HEK293 (cell line): ENCODE measurements around the gene AUH.

Source experiments
- CTCF ChIA-PET: fragments of 350-600 bp; formaldehyde crosslinking; extraction: SDS; loops from one replicate; lab custom pipeline; 2021; ENCODE audit warnings: antibody characterized with exemption; lab: Yijun Ruan, JAX
- POLR2A ChIA-PET: fragments of 300-600 bp; formaldehyde crosslinking; extraction: SDS; loops from one replicate; lab custom pipeline; 2020; ENCODE audit warnings: antibody characterized with exemption, inconsistent platforms; lab: Yijun Ruan, JAX
- H3K27ac ChIP-seq: fragments of 200-500 bp; sonication (Bioruptor generic); 2 replicates; pipeline ENCODE4 v1.5.1; 2014; ENCODE audit warnings: low read depth, low read length, control low read depth, inconsistent platforms; ENCODE audit errors: extremely low read depth
- H3K36me3 ChIP-seq, 2 experiments: fragments of 200-500 bp in 1 of 2; sonication (Bioruptor generic) in 1 of 2; 1 replicate in 1 of 2; 2 replicates in 1 of 2; pipeline ENCODE4 v1.5.1; 2014 to 2017; ENCODE audit warnings: inconsistent platforms in 2 of 2, low read length in 2 of 2; ENCODE audit not compliant: control insufficient read depth in 2 of 2, insufficient read depth in 1 of 2
- H3K4me1 ChIP-seq: fragments of 200-500 bp; sonication (Bioruptor generic); 2 replicates; pipeline ENCODE4 v1.5.1; 2014; ENCODE audit warnings: mild to moderate bottlenecking, low read length, inconsistent platforms; ENCODE audit not compliant: control insufficient read depth, insufficient read depth
- H3K4me3 ChIP-seq: 2 replicates; pipeline ENCODE4 v1.5.1; 2011; ENCODE audit warnings: low read depth, mild to moderate bottlenecking, control low read depth, low read length, moderate library complexity
- H3K9me3 ChIP-seq: fragments of 200-500 bp; sonication (Bioruptor generic); 2 replicates; pipeline ENCODE4 v1.5.1; 2014; ENCODE audit warnings: low read depth, low read length, inconsistent platforms; ENCODE audit not compliant: control insufficient read depth, insufficient read depth
- GLIS2 ChIP-seq: fragments of 450-650 bp; formaldehyde crosslinking; IDR thresholded peaks from 2 replicates; pipeline ENCODE4 v1.5.1; 2016; ENCODE audit warnings: missing biosample characterization, missing genetic modification characterization
- OSR2 ChIP-seq: fragments of 450-650 bp; formaldehyde crosslinking; IDR thresholded peaks from 2 replicates; pipeline ENCODE4 v1.5.1; 2016; ENCODE audit warnings: missing biosample characterization, missing genetic modification characterization
- TCF7L2 ChIP-seq: IDR thresholded peaks from 2 replicates; pipeline ENCODE4 v1.6.1; 2011; ENCODE audit warnings: low read depth, mild to moderate bottlenecking, inconsistent platforms, low read length, moderate library complexity, borderline replicate concordance
- ZBTB21 ChIP-seq: fragments of 450-650 bp; formaldehyde crosslinking; IDR thresholded peaks from 2 replicates; pipeline ENCODE4 v1.5.1; 2017; ENCODE audit warnings: missing biosample characterization, missing genetic modification characterization
- ZEB2 ChIP-seq: fragments of 450-650 bp; formaldehyde crosslinking; IDR thresholded peaks from 2 replicates; pipeline ENCODE4 v1.5.1; 2016; ENCODE audit warnings: missing biosample characterization, missing genetic modification characterization
- ZNF157 ChIP-seq: fragments of 450-650 bp; formaldehyde crosslinking; IDR thresholded peaks from 2 replicates; pipeline ENCODE4 v1.5.1; 2016; ENCODE audit warnings: missing biosample characterization, missing genetic modification characterization
- ZNF19 ChIP-seq: fragments of 450-650 bp; formaldehyde crosslinking; IDR thresholded peaks from 2 replicates; pipeline ENCODE4; 2016; ENCODE audit warnings: missing biosample characterization, missing genetic modification characterization, low read depth
- ZNF202 ChIP-seq: fragments of 450-650 bp; formaldehyde crosslinking; IDR thresholded peaks from 2 replicates; pipeline ENCODE4 v1.5.1; 2016; ENCODE audit warnings: missing biosample characterization, missing genetic modification characterization, borderline replicate concordance
- ZNF214 ChIP-seq: fragments of 450-650 bp; formaldehyde crosslinking; IDR thresholded peaks from 2 replicates; pipeline ENCODE4 v1.5.1; 2017; ENCODE audit warnings: missing biosample characterization, mild to moderate bottlenecking, missing genetic modification characterization, borderline replicate concordance
- ZNF221 ChIP-seq: fragments of 450-650 bp; formaldehyde crosslinking; IDR thresholded peaks from 2 replicates; pipeline ENCODE4 v1.5.1; 2017; ENCODE audit warnings: missing biosample characterization, missing genetic modification characterization, borderline replicate concordance
- ZNF302 ChIP-seq: fragments of 450-650 bp; formaldehyde crosslinking; IDR thresholded peaks from 2 replicates; pipeline ENCODE4 v1.5.1; 2016; ENCODE audit warnings: missing biosample characterization, missing genetic modification characterization, low read depth
- ZNF354C ChIP-seq: fragments of 450-650 bp; formaldehyde crosslinking; IDR thresholded peaks from 2 replicates; pipeline ENCODE4 v1.5.1; 2016; ENCODE audit warnings: missing biosample characterization, missing genetic modification characterization, low read depth, borderline replicate concordance
- ZNF549 ChIP-seq: fragments of 450-650 bp; IDR thresholded peaks from 2 replicates; pipeline ENCODE4 v1.5.1; 2018; ENCODE audit warnings: missing biosample characterization, missing genetic modification characterization, mild to moderate bottlenecking, inconsistent platforms, moderate library complexity
- ZNF558 ChIP-seq: fragments of 450-650 bp; formaldehyde crosslinking; IDR thresholded peaks from 2 replicates; pipeline ENCODE4 v1.5.1; 2016; ENCODE audit warnings: missing biosample characterization, missing genetic modification characterization
- ZNF660 ChIP-seq: fragments of 450-650 bp; IDR thresholded peaks from 2 replicates; pipeline ENCODE4 v1.5.1; 2018; ENCODE audit warnings: missing biosample characterization, mild to moderate bottlenecking, missing genetic modification characterization
- ZNF664 ChIP-seq: fragments of 450-650 bp; formaldehyde crosslinking; IDR thresholded peaks from 2 replicates; pipeline ENCODE4 v1.5.1; 2016; ENCODE audit warnings: missing biosample characterization, missing genetic modification characterization
- ZNF677 ChIP-seq: fragments of 450-650 bp; IDR thresholded peaks from 2 replicates; pipeline ENCODE4 v1.5.0; 2018; ENCODE audit warnings: missing biosample characterization, mild to moderate bottlenecking, missing genetic modification characterization, moderate library complexity
- ZNF776 ChIP-seq: fragments of 450-650 bp; formaldehyde crosslinking; IDR thresholded peaks from 2 replicates; pipeline ENCODE4 v1.5.0; 2017; ENCODE audit warnings: missing biosample characterization, missing genetic modification characterization, borderline replicate concordance
- TF ChIP-seq, protein P1 (sequence below): fragments of 450-650 bp; formaldehyde crosslinking; IDR thresholded peaks from 2 replicates; pipeline ENCODE4 v1.5.1; 2017; ENCODE audit warnings: missing biosample characterization, mild to moderate bottlenecking, missing genetic modification characterization, moderate library complexity
- TF ChIP-seq, protein P2 (sequence below): fragments of 450-650 bp; formaldehyde crosslinking; IDR thresholded peaks from 2 replicates; pipeline ENCODE4 v1.5.1; 2016; ENCODE audit warnings: missing biosample characterization, missing genetic modification characterization
- TF ChIP-seq, protein P3 (sequence below): fragments of 450-650 bp; formaldehyde crosslinking; IDR thresholded peaks from 2 replicates; pipeline ENCODE4 v1.5.1; 2016; ENCODE audit warnings: missing biosample characterization, missing genetic modification characterization

Gene AUH

DNA sequence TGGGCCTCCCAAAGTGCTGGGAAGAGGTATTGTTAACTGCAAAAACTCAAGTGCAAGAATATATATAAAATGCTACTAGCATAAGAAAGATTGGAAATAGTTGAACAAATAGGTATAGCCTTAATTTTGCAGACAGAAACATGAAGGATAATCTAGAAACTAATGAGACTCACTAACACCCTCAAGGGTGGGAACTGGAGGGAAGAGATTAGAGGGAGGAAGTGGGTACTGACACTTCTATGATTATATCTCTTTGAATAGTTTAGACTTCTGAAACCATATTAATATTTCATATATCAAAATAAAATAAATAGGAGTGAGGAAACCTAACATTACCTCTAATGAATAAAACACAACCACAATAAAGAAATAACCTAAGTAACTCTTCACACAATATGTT, 23.0 kb downstream of the AUH start:
- H3K4me3 ChIP-seq, result no peak overlapping the region
- H3K27ac ChIP-seq, result no peak overlapping the region
- CTCF ChIA-PET, result interaction anchor here (0.6 to 2.0 kb wide), 3 partner anchors 9 to 424 kb away, joined by 3 to 5 read pairs (median 4); no protein-coding TSS in a partner anchor
- H3K9me3 ChIP-seq, result no peaks in the 10 kb centered on the region
- TF ChIP-seq ZNF19 (no peak), ZBTB21 (tag by site-specific recombination) (no peak), ZNF214 (tag by site-specific recombination) (no peak)
- TF ChIP-seq, protein P1, sequence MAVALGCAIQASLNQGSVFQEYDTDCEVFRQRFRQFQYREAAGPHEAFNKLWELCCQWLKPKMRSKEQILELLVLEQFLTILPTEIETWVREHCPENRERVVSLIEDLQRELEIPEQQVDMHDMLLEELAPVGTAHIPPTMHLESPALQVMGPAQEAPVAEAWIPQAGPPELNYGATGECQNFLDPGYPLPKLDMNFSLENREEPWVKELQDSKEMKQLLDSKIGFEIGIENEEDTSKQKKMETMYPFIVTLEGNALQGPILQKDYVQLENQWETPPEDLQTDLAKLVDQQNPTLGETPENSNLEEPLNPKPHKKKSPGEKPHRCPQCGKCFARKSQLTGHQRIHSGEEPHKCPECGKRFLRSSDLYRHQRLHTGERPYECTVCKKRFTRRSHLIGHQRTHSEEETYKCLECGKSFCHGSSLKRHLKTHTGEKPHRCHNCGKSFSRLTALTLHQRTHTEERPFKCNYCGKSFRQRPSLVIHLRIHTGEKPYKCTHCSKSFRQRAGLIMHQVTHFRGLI (tag by site-specific recombination), result no peak
- H3K36me3 ChIP-seq, result peaks cover 0 to 30% of the 10 kb centered on the region in 2 experiments; a peak in 1 of 3 replicates
- POLR2A ChIA-PET, result no interaction called here
- H3K4me1 ChIP-seq, result no peaks in the 10 kb centered on the region

DNA sequence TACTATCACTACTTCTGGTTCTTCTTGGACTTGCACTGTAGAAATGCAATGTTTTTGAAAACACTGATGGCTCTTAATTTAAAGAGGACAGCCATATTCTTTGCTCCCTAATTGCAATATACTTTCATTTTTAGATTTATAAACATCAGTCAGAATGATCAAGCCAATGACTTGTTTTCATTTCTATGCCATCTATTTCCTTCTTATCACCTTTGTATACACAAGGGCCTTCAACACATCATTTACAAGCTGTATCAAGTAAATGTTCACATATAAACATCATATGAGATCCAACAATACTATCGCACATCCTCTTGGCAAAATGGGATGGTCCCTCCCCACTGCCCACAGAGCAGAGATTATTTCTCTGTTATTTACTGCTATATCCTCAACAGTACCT, 24.9 kb downstream of the AUH start:
- Histone ChIP-seq H3K36me3 (peaks cover 0 to 20% of the 10 kb centered on the region in 2 experiments; a peak in 1 of 3 replicates), H3K27ac (no peak overlapping the region), H3K4me3 (no peak overlapping the region), H3K9me3 (no peaks in the 10 kb centered on the region), H3K4me1 (no peaks in the 10 kb centered on the region)
- TF ChIP-seq TCF7L2 (no peak), ZNF776 (tag by site-specific recombination) (no peak), ZNF221 (tag by site-specific recombination) (no peak), ZNF302 (tag by site-specific recombination) (no peak), ZNF549 (tag by site-specific recombination) (no peak), OSR2 (no peak), ZNF558 (no peak), ZNF202 (no peak), GLIS2 (no peak), ZNF354C (tag by site-specific recombination) (no peak), ZNF664 (tag by site-specific recombination) (no peak), ZNF677 (tag by site-specific recombination) (no peak), ZNF157 (tag by site-specific recombination) (no peak)
- TF ChIP-seq, protein P2, sequence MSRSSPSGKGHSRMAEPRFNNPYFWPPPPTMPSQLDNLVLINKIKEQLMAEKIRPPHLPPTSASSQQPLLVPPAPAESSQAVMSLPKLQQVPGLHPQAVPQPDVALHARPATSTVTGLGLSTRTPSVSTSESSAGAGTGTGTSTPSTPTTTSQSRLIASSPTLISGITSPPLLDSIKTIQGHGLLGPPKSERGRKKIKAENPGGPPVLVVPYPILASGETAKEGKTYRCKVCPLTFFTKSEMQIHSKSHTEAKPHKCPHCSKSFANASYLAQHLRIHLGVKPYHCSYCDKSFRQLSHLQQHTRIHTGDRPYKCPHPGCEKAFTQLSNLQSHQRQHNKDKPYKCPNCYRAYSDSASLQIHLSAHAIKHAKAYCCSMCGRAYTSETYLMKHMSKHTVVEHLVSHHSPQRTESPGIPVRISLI (tag by site-specific recombination), result no peak
- TF ChIP-seq, protein P3, sequence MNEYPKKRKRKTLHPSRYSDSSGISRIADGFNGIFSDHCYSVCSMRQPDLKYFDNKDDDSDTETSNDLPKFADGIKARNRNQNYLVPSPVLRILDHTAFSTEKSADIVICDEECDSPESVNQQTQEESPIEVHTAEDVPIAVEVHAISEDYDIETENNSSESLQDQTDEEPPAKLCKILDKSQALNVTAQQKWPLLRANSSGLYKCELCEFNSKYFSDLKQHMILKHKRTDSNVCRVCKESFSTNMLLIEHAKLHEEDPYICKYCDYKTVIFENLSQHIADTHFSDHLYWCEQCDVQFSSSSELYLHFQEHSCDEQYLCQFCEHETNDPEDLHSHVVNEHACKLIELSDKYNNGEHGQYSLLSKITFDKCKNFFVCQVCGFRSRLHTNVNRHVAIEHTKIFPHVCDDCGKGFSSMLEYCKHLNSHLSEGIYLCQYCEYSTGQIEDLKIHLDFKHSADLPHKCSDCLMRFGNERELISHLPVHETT (tag by site-specific recombination), result no peak
- POLR2A ChIA-PET, result no interaction called here
- CTCF ChIA-PET, result interaction anchor here (0.7 kb wide), 1 partner anchor 22 kb away, joined by 3 read pairs; no protein-coding TSS in a partner anchor

DNA sequence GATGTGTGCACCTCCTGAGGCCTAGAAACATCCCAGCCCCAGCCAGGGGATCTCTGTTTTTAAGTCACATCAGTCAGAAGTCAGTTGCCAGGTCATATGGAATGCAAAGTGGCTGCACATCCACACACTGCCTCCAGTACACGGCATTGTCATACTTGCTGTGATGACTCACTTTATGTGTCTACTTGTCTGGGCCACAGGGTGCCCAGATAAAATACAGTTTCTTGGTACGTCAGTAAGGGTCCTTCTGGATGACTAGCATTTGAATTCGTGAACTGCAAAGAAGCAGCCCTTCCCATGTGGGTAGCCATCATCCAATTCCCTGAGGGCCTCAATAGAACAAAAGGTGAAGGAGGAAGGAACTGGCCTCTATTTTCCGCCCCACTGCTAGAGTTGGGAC, 27.7 kb downstream of the AUH start:
- POLR2A ChIA-PET, result no interaction called here
- H3K36me3 ChIP-seq, result peaks cover 0 to 1% of the 10 kb centered on the region in 2 experiments; a peak in 1 of 3 replicates
- TF ChIP-seq ZNF660 (tag by site-specific recombination), result 0 out of 2 replicates have a peak, but pooled peaks have one; percentile 10
- no peak for TF ChIP-seq ZEB2 (tag by site-specific recombination)
- CTCF ChIA-PET, result no interaction called here
- no peaks in the 10 kb centered on the region for H3K9me3 ChIP-seq
- no peak overlapping the region for H3K4me3 ChIP-seq
- H3K4me1 ChIP-seq, result no peaks in the 10 kb centered on the region
- no peak overlapping the region for H3K27ac ChIP-seq
